Breast epithelium (tissue), 4 donors: ENCODE data around the gene ZNF462. TPM values are rescaled to one million over a fixed set of nuclear protein-coding genes. Genes with fewer than 3 reads are reported as not detected.

Experiments used
- DNase-seq, 2 donors: peaks; one replicate each; pipeline ENCODE4 v3.0.0-alpha.2; 2019; ENCODE audit warnings: low spot score in 2 of 2
- H3K27ac ChIP-seq, 2 donors: fragments of 200-600 bp; sonication (generic) in 1 of 2; one replicate each; pipeline ENCODE4 v1.5.1; 2016 to 2019; ENCODE audit warnings: mild to moderate bottlenecking in 1 of 2
- H3K27me3 ChIP-seq, 2 donors: fragments of 200-600 bp; sonication (generic) in 1 of 2; one replicate each; pipeline versions ENCODE4 v1.5.1 to v1.6.0; 2017 to 2019; ENCODE audit warnings: control low read depth in 1 of 2, mild to moderate bottlenecking in 1 of 2
- H3K36me3 ChIP-seq: fragments of 200-600 bp; one replicate; pipeline ENCODE4 v1.5.1; 2019
- H3K4me1 ChIP-seq, 2 donors: fragments of 200-600 bp; sonication (generic); one replicate each; pipeline ENCODE4 v1.5.1; 2016 to 2019; ENCODE audit warnings: control low read depth in 1 of 2
- H3K4me3 ChIP-seq, 3 donors: fragments of 200-600 bp; sonication (generic); 1 replicate in 2 of 3; 2 replicates in 1 of 3; pipeline ENCODE4 v1.5.1; 2016 to 2019; ENCODE audit warnings: mild to moderate bottlenecking in 3 of 3, moderate library complexity in 2 of 3
- H3K9me3 ChIP-seq, 2 donors: fragments of 200-600 bp; sonication (generic) in 1 of 2; one replicate each; pipeline ENCODE4 v1.5.1; 2016 to 2019; ENCODE audit warnings: control low read depth in 1 of 2
- CTCF ChIP-seq, 3 donors: fragments of 450-650 bp; IDR thresholded peaks; one replicate each; pipeline ENCODE4 v1.5.1; 2016 to 2017; ENCODE audit warnings: antibody characterized with exemption in 3 of 3, mild to moderate bottlenecking in 3 of 3, moderate library complexity in 3 of 3
- POLR2A ChIP-seq: fragments of 450-650 bp; IDR thresholded peaks from one replicate; pipeline ENCODE4 v1.6.1; 2016; ENCODE audit warnings: antibody characterized with exemption, mild to moderate bottlenecking, moderate library complexity
- POLR2AphosphoS5 ChIP-seq, 3 donors: sonication (generic); formaldehyde crosslinking; IDR thresholded peaks; one replicate each; pipeline ENCODE4 v1.6.1; 2017; ENCODE audit warnings: antibody characterized with exemption in 3 of 3
- intact Hi-C: fragments of 100-400 bp; cut with DNase I; formaldehyde crosslinking; loops from one replicate; pipeline ENCODE4 v1.15.1; 2023; ENCODE audit warnings: low total_unique reads
- total RNA-seq, 3 donors: library from RNA; depleted of rRNA; stranded (reverse); fragments of >200 nt; gene quantifications; one replicate each; pipeline ENCODE4 v1.1.0, GENCODE V29; 2016

Gene ZNF462
- total RNA-seq, 3 donors from 2014 or later = 9.0 to 36.4 (median 20.6) TPM

- intact Hi-C loops = no loop called here
- H3K4me3 ChIP-seq = no peak overlapping the region
- DNase-seq = no peak
- H3K27ac ChIP-seq = no peak overlapping the region
- no peak for TF ChIP-seq POLR2A
- no peak for TF ChIP-seq CTCF (IDR thresholded peaks at IDR 0.05)
- no peak for TF ChIP-seq POLR2AphosphoS5 (IDR thresholded peaks at IDR 0.05)
- H3K27me3 ChIP-seq = no peaks in the 10 kb centered on the region
- no peaks in the 10 kb centered on the region for H3K9me3 ChIP-seq
- H3K4me1 ChIP-seq = peaks cover 4 to 6% of the 10 kb centered on the region in 2 donors
- no peaks in the 10 kb centered on the region for H3K36me3 ChIP-seq
These were observed 20.7 kb downstream of the ZNF462 start for GRCh38 chr9:106883626-106884190.

GRCh38 chr9:106885451-106885850 is 22.5 kb downstream of the ZNF462 start:
- no peak overlapping the region for H3K4me3 ChIP-seq
- no peaks in the 10 kb centered on the region for H3K27me3 ChIP-seq
- no peaks in the 10 kb centered on the region for H3K9me3 ChIP-seq
- H3K36me3 ChIP-seq = no peaks in the 10 kb centered on the region
- intact Hi-C loops = no loop called here
- no peak for DNase-seq
- peaks cover 0 to 6% of the 10 kb centered on the region in 2 donors for H3K4me1 ChIP-seq
- peak overlapping the region in 1 of 2 donors; percentile 49 for H3K27ac ChIP-seq
- TF ChIP-seq POLR2A = no peak
- no peak for TF ChIP-seq POLR2AphosphoS5 (IDR thresholded peaks at IDR 0.05)
- no peak for TF ChIP-seq CTCF (IDR thresholded peaks at IDR 0.05)

GRCh38 chr9:106886111-106887046 is 23.4 kb downstream of the ZNF462 start:
- H3K4me1 ChIP-seq = peaks cover 0 to 6% of the 10 kb centered on the region in 2 donors

GRCh38 chr9:106887066-106887465 is 24.1 kb downstream of the ZNF462 start:
- H3K36me3 ChIP-seq = no peaks in the 10 kb centered on the region
- no peak overlapping the region for H3K4me3 ChIP-seq
- intact Hi-C loops = no loop called here
- TF ChIP-seq POLR2A = no peak
- TF ChIP-seq CTCF (IDR thresholded peaks at IDR 0.05) = no peak
- no peak for TF ChIP-seq POLR2AphosphoS5 (IDR thresholded peaks at IDR 0.05)
- H3K27me3 ChIP-seq = no peaks in the 10 kb centered on the region
- H3K27ac ChIP-seq = peak overlapping the region; percentile 31 to 61
- no peaks in the 10 kb centered on the region for H3K9me3 ChIP-seq
- no peak for DNase-seq
- H3K4me1 ChIP-seq = peaks cover 0 to 6% of the 10 kb centered on the region in 2 donors

More at GRCh38 chr9:106886111-106887046, 23.4 kb downstream of the ZNF462 start:
- H3K36me3 ChIP-seq = no peaks in the 10 kb centered on the region
- no peaks in the 10 kb centered on the region for H3K27me3 ChIP-seq
- no peak for TF ChIP-seq POLR2AphosphoS5 (IDR thresholded peaks at IDR 0.05)
- TF ChIP-seq POLR2A = no peak
- no peak for TF ChIP-seq CTCF (IDR thresholded peaks at IDR 0.05)
- no peaks in the 10 kb centered on the region for H3K9me3 ChIP-seq
- intact Hi-C loops = no loop called here
- DNase-seq = no peak
- no peak overlapping the region for H3K4me3 ChIP-seq
- peak overlapping the region; percentile 31 to 61 for H3K27ac ChIP-seq

GRCh38 chr9:106889061-106889590 is 26.2 kb downstream of the ZNF462 start:
- Histone ChIP-seq H3K4me1 (peaks cover 0 to 16% of the 10 kb centered on the region in 2 donors), H3K27me3 (no peaks in the 10 kb centered on the region), H3K4me3 (no peak overlapping the region), H3K36me3 (no peaks in the 10 kb centered on the region), H3K27ac (peak overlapping the region in 1 of 2 donors; percentile 14), H3K9me3 (no peaks in the 10 kb centered on the region)
- no peak for DNase-seq
- TF ChIP-seq CTCF (IDR thresholded peaks at IDR 0.05) (no peak), POLR2A (no peak)
- intact Hi-C loops = no loop called here
